Thymus (tissue), 11 donors: ENCODE data around the gene TLR9. TPM values are rescaled to one million over a fixed set of nuclear protein-coding genes. Genes with fewer than 3 reads are reported as not detected.
A peak's percentile ranks its signal among the peaks of the same experiment; 100 is the strongest.

Source experiments
- DNase-seq, 9 donors: peaks; one replicate each; pipeline ENCODE4 v3.0.0-alpha.2; 2013; ENCODE audit warnings: low spot score in 9 of 9, low read depth in 6 of 9, missing footprints in 1 of 9
- H3K27ac ChIP-seq, 2 donors: one replicate each; pipeline ENCODE4 v1.5.1; 2013; ENCODE audit warnings: control low read depth in 1 of 2, low read depth in 1 of 2, low read length in 1 of 2, mild to moderate bottlenecking in 1 of 2, moderate library complexity in 1 of 2
- H3K27me3 ChIP-seq, 2 donors: one replicate each; pipeline ENCODE4 v1.5.1; 2013; ENCODE audit warnings: low read length in 1 of 2; ENCODE audit not compliant: control insufficient read depth in 2 of 2, insufficient read depth in 1 of 2
- H3K36me3 ChIP-seq, 2 donors: one replicate each; pipeline ENCODE4 v1.5.1; 2013; ENCODE audit warnings: low read length in 1 of 2, mild to moderate bottlenecking in 1 of 2, moderate library complexity in 1 of 2; ENCODE audit not compliant: control insufficient read depth in 2 of 2, insufficient read depth in 2 of 2
- H3K4me1 ChIP-seq, 2 donors: one replicate each; pipeline ENCODE4 v1.5.1; 2013; ENCODE audit warnings: low read length in 2 of 2; ENCODE audit not compliant: control insufficient read depth in 2 of 2, insufficient read depth in 2 of 2
- H3K4me3 ChIP-seq, 2 donors: one replicate each; pipeline ENCODE4 v1.5.1; 2013; ENCODE audit warnings: low read length in 2 of 2, control low read depth in 1 of 2, mild to moderate bottlenecking in 1 of 2
- H3K9me3 ChIP-seq, 2 donors: one replicate each; pipeline ENCODE4 v1.5.1; 2013; ENCODE audit warnings: low read length in 1 of 2, mild to moderate bottlenecking in 1 of 2; ENCODE audit not compliant: control insufficient read depth in 2 of 2, insufficient read depth in 1 of 2
- WGBS: extraction: QIAGEN DNeasy Blood & Tissue Kit; methylation state at CpG from one replicate; pipeline ENCODE4 v1.1.7; 2013; 5-methylcytosine and 5-hydroxymethylcytosine counted together
- polyA plus RNA-seq: library from polyadenylated mRNA; stranded (reverse); fragments of 200-250 nt; gene quantifications from one replicate; pipeline ENCODE4 v1.2.3, GENCODE V29; 2013
- total RNA-seq: library from RNA; stranded (reverse); fragments of 120-200 nt; gene quantifications from one replicate; pipeline ENCODE4 v1.2.4, GENCODE V29; 2013
- donor health status: healthy.

Gene TLR9
- total and polyA plus RNA-seq, 2 donors: 0.59 to 0.66 TPM

DNA sequence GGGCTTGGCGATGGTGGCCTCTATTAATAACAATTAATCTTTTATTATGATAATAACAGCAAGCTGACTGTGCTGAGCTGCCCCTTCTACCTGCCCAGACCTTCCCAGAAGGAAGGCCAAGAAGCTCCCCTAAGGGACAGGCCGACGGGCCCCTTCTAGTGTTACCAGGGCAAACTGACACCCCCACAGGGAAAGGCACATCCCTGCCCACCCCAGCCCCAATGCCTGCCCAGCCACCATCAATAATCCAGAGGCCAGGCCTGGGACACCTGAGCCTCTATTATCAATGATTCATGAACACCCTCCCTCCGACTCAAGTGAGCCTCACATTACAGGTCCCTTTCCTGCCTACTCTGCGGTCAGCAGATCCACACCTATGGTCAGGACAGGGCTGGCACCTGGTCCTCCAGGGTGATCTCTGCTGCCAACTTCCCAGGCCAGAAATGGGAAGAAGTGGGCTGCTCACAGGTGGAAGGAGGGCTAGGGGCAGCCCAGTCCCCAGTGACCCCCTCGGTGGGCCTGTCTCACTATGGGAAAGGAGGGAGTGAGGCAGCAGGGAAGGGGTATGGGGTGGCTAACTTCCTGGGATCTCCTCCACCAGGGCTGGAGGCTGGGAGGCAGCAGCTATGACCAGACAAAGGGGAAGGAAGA lies 11.7 kb upstream of the TLR9 start:
- no peak for DNase-seq
- Histone ChIP-seq H3K27me3 (no peaks in the 10 kb centered on the region), H3K4me3 (no peak overlapping the region), H3K36me3 (peaks cover 32 to 39% of the 10 kb centered on the region in 2 donors), H3K27ac (no peak overlapping the region), H3K9me3 (no peaks in the 10 kb centered on the region), H3K4me1 (peaks cover 31 to 67% of the 10 kb centered on the region in 2 donors)
- 93% methylated on average over 6 of the region's 6 CpGs for WGBS

DNA sequence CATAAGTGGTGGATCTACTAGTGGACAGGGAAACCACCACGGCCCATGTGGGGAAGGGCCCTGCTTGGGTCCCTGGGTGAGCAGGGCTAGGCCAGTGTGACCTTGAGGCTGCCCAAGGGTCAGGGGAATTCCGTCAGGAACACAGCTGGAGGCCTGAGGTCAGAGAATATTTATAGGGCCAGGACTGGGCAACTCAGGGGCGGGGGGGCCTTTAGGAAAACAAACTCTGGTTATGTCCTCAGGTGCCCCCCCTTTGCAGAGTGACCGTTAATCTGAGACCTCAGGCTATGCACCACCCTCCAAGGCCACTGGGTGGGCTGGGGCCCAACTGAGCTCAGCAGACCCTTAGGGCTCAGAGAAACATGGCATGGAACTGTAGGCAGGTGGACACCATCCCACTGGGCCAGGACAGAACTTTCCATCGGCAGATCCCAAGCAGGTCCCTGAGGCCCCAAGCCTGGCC lies 11.0 kb upstream of the TLR9 start:
- Histone ChIP-seq H3K9me3 (no peaks in the 10 kb centered on the region), H3K27me3 (no peaks in the 10 kb centered on the region), H3K4me3 (no peak overlapping the region), H3K36me3 (peaks cover 39 to 46% of the 10 kb centered on the region in 2 donors), H3K4me1 (peaks cover 35 to 69% of the 10 kb centered on the region in 2 donors), H3K27ac (no peak overlapping the region)
- DNase-seq: no peak
- WGBS: 96% methylated on average over 5 of the region's 5 CpGs

DNA sequence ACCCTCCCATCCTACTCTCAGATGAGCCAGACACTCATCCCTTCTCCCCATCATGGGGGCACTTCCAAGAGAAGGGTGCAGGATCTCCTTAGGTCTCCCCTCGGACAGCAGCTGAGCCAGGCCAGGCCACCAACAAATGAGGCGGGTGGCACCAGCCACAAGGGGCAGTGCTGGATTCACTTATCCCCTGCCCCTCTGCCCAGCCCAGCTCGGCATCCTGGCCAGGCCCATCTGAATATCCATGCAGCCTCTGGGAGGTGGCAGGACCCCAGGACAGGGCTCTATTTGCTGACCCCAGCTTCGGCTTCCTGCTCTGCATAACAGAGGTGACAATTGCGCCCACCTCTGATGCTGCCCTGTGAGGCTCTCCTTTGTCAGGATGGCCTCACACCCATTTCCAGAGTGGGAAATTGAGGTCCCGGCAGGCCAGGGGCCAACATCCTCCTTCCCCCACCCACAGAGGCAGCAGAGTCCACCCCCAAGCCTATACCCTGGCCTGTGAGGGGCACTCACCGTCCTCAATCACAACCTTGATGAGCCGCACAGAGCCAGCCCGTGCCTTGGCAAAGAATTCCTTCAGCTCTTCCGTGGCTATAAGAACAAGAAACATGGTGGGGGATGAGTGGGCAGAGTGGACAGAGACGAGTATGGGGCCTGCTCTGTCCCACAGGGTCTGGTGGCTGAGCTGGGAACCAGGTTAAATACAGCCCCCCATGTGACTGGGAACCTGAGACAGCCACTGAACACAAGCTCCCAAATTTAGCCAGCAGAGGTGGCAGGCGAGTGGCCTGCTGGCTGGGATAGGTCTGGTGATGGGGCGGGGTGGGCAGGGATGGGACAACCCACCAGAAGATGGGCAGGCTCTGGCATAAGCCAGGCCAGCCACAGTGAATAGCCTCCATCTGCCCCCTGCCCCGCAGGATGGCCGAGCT lies 9.3 kb upstream of the TLR9 start:
- WGBS: 98% methylated on average over 15 of the region's 15 CpGs
- peaks cover 56 to 63% of the 10 kb centered on the region in 2 donors for H3K36me3 ChIP-seq
- no peaks in the 10 kb centered on the region for H3K27me3 ChIP-seq
- peaks cover 27 to 57% of the 10 kb centered on the region in 2 donors for H3K4me1 ChIP-seq
- H3K9me3 ChIP-seq: no peaks in the 10 kb centered on the region
- H3K27ac ChIP-seq: no peak overlapping the region
- no peak for DNase-seq
- no peak overlapping the region for H3K4me3 ChIP-seq

DNA sequence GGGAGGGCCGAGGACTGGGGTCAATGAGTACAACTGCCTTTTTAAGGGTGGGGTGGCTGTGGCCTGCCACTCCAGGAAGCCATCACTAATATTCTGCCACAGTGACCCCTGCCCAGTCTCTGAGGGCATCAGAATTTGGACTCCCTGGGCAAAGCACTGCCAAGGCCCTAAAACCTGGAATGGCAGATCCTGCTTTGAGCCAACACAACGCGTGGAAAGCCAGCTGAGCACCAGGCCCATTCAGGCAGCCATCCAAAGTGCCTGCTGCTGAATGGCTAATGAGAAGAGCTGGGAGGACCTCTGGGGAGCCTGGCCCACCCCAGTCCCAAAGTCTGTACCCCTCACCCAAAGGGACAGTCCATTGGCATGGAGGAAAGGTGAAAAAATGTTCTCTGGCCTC lies 8.5 kb upstream of the TLR9 start:
- Histone ChIP-seq H3K27ac (no peak overlapping the region), H3K4me1 (peaks cover 24 to 53% of the 10 kb centered on the region in 2 donors), H3K27me3 (no peaks in the 10 kb centered on the region), H3K4me3 (no peak overlapping the region), H3K36me3 (peaks cover 64 to 71% of the 10 kb centered on the region in 2 donors), H3K9me3 (no peaks in the 10 kb centered on the region)
- WGBS: 98% methylated on average over 3 of the region's 3 CpGs
- DNase-seq: no peak

DNA sequence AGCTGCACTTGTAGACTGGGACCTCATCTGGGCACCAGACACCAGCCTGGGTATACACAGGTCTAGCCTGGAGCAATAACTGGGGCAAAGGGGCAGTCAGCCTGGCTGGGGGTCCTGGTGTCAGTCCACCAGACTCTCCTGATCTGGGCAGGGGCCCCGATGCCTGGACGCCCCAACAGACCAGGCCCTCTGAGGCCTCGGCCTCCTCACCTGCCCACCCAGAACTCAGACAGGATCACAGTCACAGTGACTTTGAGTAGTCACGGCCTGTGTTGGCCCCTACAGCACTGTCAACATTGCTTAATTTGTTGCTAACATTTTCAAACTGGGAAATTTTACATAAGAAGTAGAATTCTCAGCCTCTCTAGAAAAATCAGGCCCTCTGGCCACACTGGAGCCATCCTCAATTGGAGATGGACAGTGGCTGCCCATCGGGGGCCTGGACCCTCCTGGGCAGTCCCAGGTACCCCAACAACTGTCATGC lies 7.7 kb upstream of the TLR9 start:
- Histone ChIP-seq H3K27ac (peak overlapping the region in 1 of 2 donors; percentile 41), H3K4me1 (peaks cover 22 to 55% of the 10 kb centered on the region in 2 donors)
- DNase-seq: no peak

DNA sequence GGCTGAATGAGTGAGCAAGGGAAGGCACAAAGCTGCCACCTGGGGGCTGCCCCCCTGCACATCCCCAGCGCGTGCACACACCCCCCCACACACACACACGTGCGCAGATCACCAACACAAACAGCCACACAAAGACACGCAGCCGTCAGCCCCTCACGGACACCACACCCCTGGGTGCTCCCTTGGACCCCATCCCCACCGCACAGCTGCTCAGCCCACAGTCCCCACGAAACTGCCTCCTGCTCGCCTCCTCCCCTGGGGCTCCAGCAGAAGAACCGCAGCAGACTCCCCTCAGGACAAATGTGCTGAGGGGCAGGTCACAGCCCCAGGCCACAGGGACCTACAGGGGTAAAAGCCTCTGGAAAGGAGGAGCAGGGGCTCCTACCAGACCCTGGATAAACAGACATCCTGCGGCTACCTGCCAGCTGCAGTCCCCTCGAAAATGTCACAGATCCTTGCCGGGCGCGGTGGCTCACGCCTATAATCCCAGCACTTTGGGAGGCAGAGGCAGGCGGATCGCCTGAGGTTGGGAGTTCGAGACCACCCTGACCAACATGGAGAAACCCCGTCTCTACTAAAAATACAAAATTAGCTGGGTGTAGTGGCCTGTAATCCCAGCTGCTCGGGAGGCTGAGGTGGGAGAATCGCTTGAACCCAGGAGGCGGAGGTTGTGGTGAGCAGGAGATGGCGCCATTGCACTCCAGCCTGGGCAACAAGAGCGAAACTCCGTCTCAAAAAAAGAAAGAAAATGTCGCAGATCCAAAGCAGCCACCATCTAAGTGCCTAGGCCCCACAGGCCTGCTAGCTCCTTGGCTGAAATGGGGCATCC lies 7.0 kb upstream of the TLR9 start:
- no peak overlapping the region for H3K4me3 ChIP-seq
- H3K27ac ChIP-seq: peak overlapping the region in 1 of 2 donors; percentile 41
- H3K27me3 ChIP-seq: no peaks in the 10 kb centered on the region
- peaks cover 77 to 84% of the 10 kb centered on the region in 2 donors for H3K36me3 ChIP-seq
- no peak for DNase-seq
- WGBS: 85% methylated on average over 28 of the region's 28 CpGs
- H3K4me1 ChIP-seq: peaks cover 16 to 55% of the 10 kb centered on the region in 2 donors
- no peaks in the 10 kb centered on the region for H3K9me3 ChIP-seq

More for the DNA sequence above, 7.7 kb upstream of the TLR9 start:
- Histone ChIP-seq H3K36me3 (peaks cover 72 to 79% of the 10 kb centered on the region in 2 donors), H3K4me3 (no peak overlapping the region), H3K9me3 (no peaks in the 10 kb centered on the region), H3K27me3 (no peaks in the 10 kb centered on the region)
- 98% methylated on average over 5 of the region's 5 CpGs for WGBS

DNA sequence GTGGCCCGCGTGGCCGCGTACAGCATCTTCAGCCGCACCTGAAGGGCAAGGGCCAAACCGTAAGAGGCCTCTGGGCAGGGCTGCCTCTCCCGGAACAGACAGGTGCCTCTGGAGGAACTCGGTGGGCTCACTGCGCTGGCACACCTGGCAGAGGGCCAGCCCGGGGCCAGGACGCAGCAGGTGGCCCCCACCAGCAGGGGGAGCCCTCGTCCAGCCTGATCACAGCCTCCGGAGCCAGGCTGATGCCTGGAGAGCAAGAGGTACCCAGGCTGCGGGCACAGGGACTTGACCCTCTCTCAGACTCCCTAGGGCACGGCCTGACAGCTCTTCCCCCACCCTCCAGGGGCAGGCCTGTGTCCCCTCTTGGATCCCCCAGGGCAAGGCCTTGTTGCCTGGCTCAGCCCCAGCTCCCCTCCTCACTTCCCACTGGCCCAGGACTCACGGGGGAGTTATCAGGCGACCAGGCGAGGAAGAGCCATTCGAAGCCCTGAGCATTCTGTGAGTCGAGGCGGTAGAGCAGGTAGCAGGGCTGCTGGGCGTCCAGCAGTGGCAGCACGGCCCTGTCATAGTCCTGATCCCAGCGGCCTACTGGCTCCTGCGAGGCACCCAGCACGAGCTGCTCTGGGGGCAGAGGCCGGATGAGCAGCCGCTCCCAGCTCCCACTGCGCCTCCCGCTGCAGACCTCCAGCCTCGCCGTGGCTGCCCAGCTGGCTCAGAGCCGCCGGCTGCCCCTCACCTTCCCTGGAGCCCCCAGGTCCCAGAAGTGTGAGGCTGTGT lies 6.2 kb upstream of the TLR9 start:
- H3K9me3 ChIP-seq: peaks cover 0 to under 1% of the 10 kb centered on the region in 2 donors
- peak overlapping the region in 1 of 2 donors; percentile 23 for H3K27ac ChIP-seq
- peaks cover 81 to 83% of the 10 kb centered on the region in 2 donors for H3K36me3 ChIP-seq
- peaks cover 18 to 55% of the 10 kb centered on the region in 2 donors for H3K4me1 ChIP-seq
- H3K4me3 ChIP-seq: no peak overlapping the region
- WGBS: 72% methylated on average over 34 of the region's 34 CpGs
- no peaks in the 10 kb centered on the region for H3K27me3 ChIP-seq
- DNase-seq: peak in 5 of 9 donors; percentile 65 to 87 (median 80)

DNA sequence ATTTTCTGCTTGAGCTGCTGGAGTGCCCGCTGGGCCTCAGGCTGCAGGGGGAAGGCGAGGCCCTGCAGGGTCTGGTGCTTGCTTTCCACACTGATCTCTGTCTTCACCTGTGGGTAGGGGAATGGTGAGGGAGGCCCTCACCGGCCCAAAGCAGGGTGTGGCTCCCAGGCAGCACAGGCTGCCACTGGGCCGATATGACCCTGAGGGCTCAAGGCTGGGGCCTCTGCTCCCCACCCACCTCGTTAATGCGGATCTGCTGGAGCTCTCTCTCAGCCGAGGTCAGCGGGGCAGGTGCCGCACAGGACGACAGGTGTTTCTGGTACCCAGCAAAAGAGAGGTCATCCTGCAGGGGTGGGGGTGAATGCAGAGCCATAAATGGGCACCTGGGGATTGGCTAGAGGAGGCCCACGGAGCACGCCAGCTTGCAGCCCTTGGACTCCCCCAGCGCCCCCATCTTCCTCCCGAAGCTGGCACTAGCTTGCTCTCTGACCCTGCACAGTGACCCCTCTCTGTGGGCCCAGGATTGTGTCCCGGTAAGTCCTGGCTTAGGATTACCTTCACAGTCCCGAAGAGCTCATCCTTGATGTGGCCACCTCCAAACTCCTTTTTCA lies 5.5 kb upstream of the TLR9 start:
- 99% methylated on average over 16 of the region's 16 CpGs for WGBS
- DNase-seq: no peak
- peak overlapping the region in 1 of 2 donors; percentile 23 for H3K27ac ChIP-seq

More for the DNA sequence above, 5.5 kb upstream of the TLR9 start:
- Histone ChIP-seq H3K4me3 (no peak overlapping the region), H3K9me3 (peaks cover 0 to 6% of the 10 kb centered on the region in 2 donors), H3K36me3 (peaks cover 78 to 85% of the 10 kb centered on the region in 2 donors), H3K27me3 (no peaks in the 10 kb centered on the region), H3K4me1 (peaks cover 22 to 57% of the 10 kb centered on the region in 2 donors)
